ENCODE measurements around the gene LRP1B. TPM values are rescaled to one million over a fixed set of nuclear protein-coding genes. Genes with fewer than 3 reads are reported as not detected.

LRP1B gene
- total RNA-seq, 1 experiment from 2014 or later, result 0.52 TPM

DNA sequence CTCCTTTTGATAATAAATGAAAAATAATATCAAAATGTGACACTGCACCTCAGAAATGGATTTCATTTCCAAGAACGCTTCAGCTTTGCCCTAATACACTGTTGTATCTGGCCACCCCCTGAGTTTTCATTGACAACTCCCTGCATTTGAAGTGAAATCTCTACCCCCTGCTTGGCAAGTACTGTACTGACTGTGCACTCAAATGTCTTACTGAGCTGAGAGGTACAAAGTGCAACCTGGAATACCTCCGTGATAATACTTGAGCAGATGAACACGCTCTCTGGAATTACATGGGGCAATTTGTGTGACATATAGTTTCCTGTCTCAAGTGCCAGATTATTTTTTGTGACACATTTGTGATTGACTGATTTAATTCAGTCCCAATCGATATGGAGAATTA, 231.1 kb downstream of the LRP1B start (continued):
- TF ChIP-seq, protein P1, sequence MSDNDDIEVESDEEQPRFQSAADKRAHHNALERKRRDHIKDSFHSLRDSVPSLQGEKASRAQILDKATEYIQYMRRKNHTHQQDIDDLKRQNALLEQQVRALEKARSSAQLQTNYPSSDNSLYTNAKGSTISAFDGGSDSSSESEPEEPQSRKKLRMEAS (CRISPR knock-in tag; IDR thresholded peaks at IDR 0.05), result no peak
- TF ChIP-seq JAZF1 (CRISPR knock-in tag; IDR thresholded peaks at IDR 0.05) (no peak), ELF4 (CRISPR knock-in tag; IDR thresholded peaks at IDR 0.05; ENCODE audit: low read depth) (no peak), FOXP1 (CRISPR knock-in tag; IDR thresholded peaks at IDR 0.05; ENCODE audit: borderline replicate concordance) (no peak), CTCF (IDR thresholded peaks at IDR 0.05) (no peak), TCF7 (CRISPR knock-in tag; IDR thresholded peaks at IDR 0.05; ENCODE audit: low read depth) (no peak), USF1 (CRISPR knock-in tag; IDR thresholded peaks at IDR 0.05) (no peak)
- TF ChIP-seq, protein P2, sequence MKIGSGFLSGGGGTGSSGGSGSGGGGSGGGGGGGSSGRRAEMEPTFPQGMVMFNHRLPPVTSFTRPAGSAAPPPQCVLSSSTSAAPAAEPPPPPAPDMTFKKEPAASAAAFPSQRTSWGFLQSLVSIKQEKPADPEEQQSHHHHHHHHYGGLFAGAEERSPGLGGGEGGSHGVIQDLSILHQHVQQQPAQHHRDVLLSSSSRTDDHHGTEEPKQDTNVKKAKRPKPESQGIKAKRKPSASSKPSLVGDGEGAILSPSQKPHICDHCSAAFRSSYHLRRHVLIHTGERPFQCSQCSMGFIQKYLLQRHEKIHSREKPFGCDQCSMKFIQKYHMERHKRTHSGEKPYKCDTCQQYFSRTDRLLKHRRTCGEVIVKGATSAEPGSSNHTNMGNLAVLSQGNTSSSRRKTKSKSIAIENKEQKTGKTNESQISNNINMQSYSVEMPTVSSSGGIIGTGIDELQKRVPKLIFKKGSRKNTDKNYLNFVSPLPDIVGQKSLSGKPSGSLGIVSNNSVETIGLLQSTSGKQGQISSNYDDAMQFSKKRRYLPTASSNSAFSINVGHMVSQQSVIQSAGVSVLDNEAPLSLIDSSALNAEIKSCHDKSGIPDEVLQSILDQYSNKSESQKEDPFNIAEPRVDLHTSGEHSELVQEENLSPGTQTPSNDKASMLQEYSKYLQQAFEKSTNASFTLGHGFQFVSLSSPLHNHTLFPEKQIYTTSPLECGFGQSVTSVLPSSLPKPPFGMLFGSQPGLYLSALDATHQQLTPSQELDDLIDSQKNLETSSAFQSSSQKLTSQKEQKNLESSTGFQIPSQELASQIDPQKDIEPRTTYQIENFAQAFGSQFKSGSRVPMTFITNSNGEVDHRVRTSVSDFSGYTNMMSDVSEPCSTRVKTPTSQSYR (CRISPR knock-in tag; IDR thresholded peaks at IDR 0.05), result no peak

DNA sequence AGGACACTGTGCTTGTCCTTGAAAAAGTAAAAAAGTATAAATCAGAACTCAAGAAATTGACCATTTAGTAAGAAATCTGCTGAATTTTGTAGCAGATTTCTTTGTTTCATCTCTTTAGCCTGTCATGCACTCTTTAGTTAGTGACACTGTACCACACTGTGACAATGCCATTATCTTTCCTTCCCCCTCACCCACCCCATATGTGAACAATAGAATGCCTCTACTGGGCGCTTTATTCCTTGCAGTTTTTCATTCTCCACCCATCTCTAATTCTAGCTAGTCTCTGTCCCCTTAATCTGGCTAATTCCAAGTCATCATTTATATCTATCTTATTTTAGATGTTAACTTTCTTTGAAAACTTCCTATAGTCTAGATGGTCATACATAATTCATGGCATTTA, 241.0 kb downstream of the LRP1B start:
- peaks cover 11% of the 10 kb centered on the region for H3K4me1 Mint-ChIP-seq
- H3K4me3 Mint-ChIP-seq, result no peak overlapping the region
- no peaks in the 10 kb centered on the region for H3K9me3 Mint-ChIP-seq
- DNase-seq (ENCODE audit: low spot score), result no peak
- H3K27me3 Mint-ChIP-seq (ENCODE audit: low read depth), result no peaks in the 10 kb centered on the region
- CTCF ChIA-PET, result no interaction called here
- peak; percentile 38; the same call in 1 of the 2 replicates for ATAC-seq
- no peak overlapping the region for H3K27ac Mint-ChIP-seq
- TF ChIP-seq ATF3 (CRISPR knock-in tag; conservative IDR thresholded peaks at IDR 0.05) (no peak), ZBTB21 (CRISPR knock-in tag; IDR thresholded peaks at IDR 0.05; ENCODE audit: borderline replicate concordance) (no peak), E2F1 (CRISPR knock-in tag; IDR thresholded peaks at IDR 0.05) (no peak), IRF1 (CRISPR knock-in tag; IDR thresholded peaks at IDR 0.05) (no peak), FOXP4 (CRISPR knock-in tag; IDR thresholded peaks at IDR 0.05) (no peak), SMAD4 (CRISPR knock-in tag; IDR thresholded peaks at IDR 0.05) (no peak), JAZF1 (CRISPR knock-in tag; IDR thresholded peaks at IDR 0.05) (no peak), TEAD1 (CRISPR knock-in tag; IDR thresholded peaks at IDR 0.05) (no peak), CREB1 (CRISPR knock-in tag; IDR thresholded peaks at IDR 0.05) (no peak), ZMAT4 (CRISPR knock-in tag; IDR thresholded peaks at IDR 0.05) (no peak), JUN (CRISPR knock-in tag; IDR thresholded peaks at IDR 0.05) (no peak), ZNF219 (CRISPR knock-in tag; IDR thresholded peaks at IDR 0.05; ENCODE audit: borderline replicate concordance) (no peak), ZNF671 (CRISPR knock-in tag; IDR thresholded peaks at IDR 0.05) (no peak)
- TF ChIP-seq, protein P3, sequence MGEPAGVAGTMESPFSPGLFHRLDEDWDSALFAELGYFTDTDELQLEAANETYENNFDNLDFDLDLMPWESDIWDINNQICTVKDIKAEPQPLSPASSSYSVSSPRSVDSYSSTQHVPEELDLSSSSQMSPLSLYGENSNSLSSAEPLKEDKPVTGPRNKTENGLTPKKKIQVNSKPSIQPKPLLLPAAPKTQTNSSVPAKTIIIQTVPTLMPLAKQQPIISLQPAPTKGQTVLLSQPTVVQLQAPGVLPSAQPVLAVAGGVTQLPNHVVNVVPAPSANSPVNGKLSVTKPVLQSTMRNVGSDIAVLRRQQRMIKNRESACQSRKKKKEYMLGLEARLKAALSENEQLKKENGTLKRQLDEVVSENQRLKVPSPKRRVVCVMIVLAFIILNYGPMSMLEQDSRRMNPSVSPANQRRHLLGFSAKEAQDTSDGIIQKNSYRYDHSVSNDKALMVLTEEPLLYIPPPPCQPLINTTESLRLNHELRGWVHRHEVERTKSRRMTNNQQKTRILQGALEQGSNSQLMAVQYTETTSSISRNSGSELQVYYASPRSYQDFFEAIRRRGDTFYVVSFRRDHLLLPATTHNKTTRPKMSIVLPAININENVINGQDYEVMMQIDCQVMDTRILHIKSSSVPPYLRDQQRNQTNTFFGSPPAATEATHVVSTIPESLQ (CRISPR knock-in tag; IDR thresholded peaks at IDR 0.05), result no peak
- TF ChIP-seq, protein P4, sequence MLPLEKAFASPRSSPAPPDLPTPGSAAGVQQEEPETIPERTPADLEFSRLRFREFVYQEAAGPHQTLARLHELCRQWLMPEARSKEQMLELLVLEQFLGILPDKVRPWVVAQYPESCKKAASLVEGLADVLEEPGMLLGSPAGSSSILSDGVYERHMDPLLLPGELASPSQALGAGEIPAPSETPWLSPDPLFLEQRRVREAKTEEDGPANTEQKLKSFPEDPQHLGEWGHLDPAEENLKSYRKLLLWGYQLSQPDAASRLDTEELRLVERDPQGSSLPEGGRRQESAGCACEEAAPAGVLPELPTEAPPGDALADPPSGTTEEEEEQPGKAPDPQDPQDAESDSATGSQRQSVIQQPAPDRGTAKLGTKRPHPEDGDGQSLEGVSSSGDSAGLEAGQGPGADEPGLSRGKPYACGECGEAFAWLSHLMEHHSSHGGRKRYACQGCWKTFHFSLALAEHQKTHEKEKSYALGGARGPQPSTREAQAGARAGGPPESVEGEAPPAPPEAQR (CRISPR knock-in tag; IDR thresholded peaks at IDR 0.05), result no peak
- POLR2A ChIA-PET, result interaction anchor here (0.5 kb wide), 1 partner anchor 52 kb away, joined by 3 read pairs; no protein-coding TSS in a partner anchor
- no peaks in the 10 kb centered on the region for H3K36me3 Mint-ChIP-seq

Measured in WTC11 (cell line).